ENCODE data around the gene FETUB. TPM values are rescaled to one million over a fixed set of nuclear protein-coding genes. Genes with fewer than 3 reads are reported as not detected.

FETUB gene
- total and polyA plus RNA-seq, 2 of the 4 experiments (the other 2 are of a cell fraction), result not detected

DNA sequence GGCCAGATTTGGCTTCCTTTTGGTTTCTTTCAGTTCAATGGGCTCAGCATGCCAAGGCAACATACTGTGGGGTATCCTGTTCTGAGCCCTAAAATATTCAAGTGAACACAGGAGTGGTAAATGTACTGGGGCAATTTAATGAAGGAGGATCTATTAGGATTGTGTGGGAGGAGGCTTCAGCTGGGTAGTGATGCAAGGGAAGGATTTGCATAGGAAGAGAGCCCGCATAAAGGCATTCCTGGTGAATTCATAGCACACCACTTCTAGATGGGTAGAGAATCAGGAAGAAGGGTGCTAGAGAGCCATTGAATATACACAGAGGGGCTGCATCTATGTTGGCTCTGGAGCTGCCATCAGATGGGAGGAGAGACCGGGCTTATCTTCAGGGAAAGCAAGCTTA, 56.3 kb downstream of the FETUB start:
- no peak overlapping the region for H2BK20ac ChIP-seq (ENCODE audit: low read depth, low read length)
- H3K14ac ChIP-seq (replicated peaks; ENCODE audit: low read depth, low read length), result no peak overlapping the region
- no peaks in the 10 kb centered on the region for H3K79me1 ChIP-seq (ENCODE audit: low read depth in 1 of 2, low read length in 2 of 2)
- BruUV-seq (replicated peaks), result no TSS peak
- no peak overlapping the region for H4K5ac ChIP-seq (ENCODE audit: low read depth, low read length)
- H4K91ac ChIP-seq (ENCODE audit: insufficient read depth, low read depth, low read length), result no peak overlapping the region
- H2AFZ ChIP-seq (replicated peaks; ENCODE audit: low read length, poor library complexity), result no peak overlapping the region
- H3K4me3 ChIP-seq (ENCODE audit: insufficient read depth, low read depth, low read length), result no peak overlapping the region
- H3K18ac ChIP-seq (ENCODE audit: low read depth, low read length), result no peak overlapping the region
- no peak overlapping the region for H2AK5ac ChIP-seq (ENCODE audit: low read depth, low read length)
- peaks cover 13% of the 10 kb centered on the region for H3K27me3 ChIP-seq (ENCODE audit: control insufficient read depth, insufficient read depth, low read length)
- no peak overlapping the region for H3K9ac ChIP-seq (ENCODE audit: low read depth, low read length)
- intact Hi-C loops (cut with micrococcal nuclease), result no loop called here
- DNase-seq (no peak), ATAC-seq (ENCODE audit: low read depth) (no peak)
- CTCF ChIA-PET, result no interaction called here
- POLR2A ChIA-PET (ENCODE audit: unreplicated experiment), result no interaction called here
- H3K36me3 ChIP-seq (ENCODE audit: control insufficient read depth, insufficient read depth, low read length), result no peaks in the 10 kb centered on the region
- in situ Hi-C loops (cut with MboI; ENCODE audit: low sequenced_read_pairs), result no loop called here
- no peak overlapping the region for H4K8ac ChIP-seq (ENCODE audit: low read depth in 2 of 2, low read length in 2 of 2)
- H3K27ac ChIP-seq (ENCODE audit: insufficient read depth, low read length), result no peak overlapping the region
- H2BK5ac ChIP-seq (ENCODE audit: low read depth, low read length, poor library complexity, severe bottlenecking), result no peak overlapping the region
- no peak overlapping the region for H3K4ac ChIP-seq (ENCODE audit: low read depth, low read length)
- no peaks in the 10 kb centered on the region for H3K4me1 ChIP-seq (ENCODE audit: control insufficient read depth, insufficient read depth, low read length)
- H4K20me1 ChIP-seq (ENCODE audit: insufficient read depth, low read length), result no peaks in the 10 kb centered on the region
- WGBS, 2 experiments (ENCODE audit: extremely low coverage in 2 of 2, insufficient read length in 1 of 2), result no CpG with 5 or more reads among the region's 2 CpGs
- dilution Hi-C loops (cut with HindIII; ENCODE audit: low sequenced_read_pairs, unreplicated experiment), result no loop called here
- H3K4me2 ChIP-seq (ENCODE audit: low read depth, low read length), result no peak overlapping the region
- H2AK9ac ChIP-seq (replicated peaks; ENCODE audit: low read depth, low read length, poor library complexity), result no peak overlapping the region
- H3K9me3 ChIP-seq (ENCODE audit: control insufficient read depth, insufficient read depth, low read length), result no peaks in the 10 kb centered on the region
- H2BK120ac ChIP-seq (ENCODE audit: low read depth, low read length), result no peak overlapping the region
- H3K9me1 ChIP-seq (ENCODE audit: insufficient read depth, low read length), result no peaks in the 10 kb centered on the region
- TF ChIP-seq RCOR1 (IDR thresholded peaks at IDR 0.05; ENCODE audit: insufficient replicate concordance, low read length) (no peak), NFE2L2 (IDR thresholded peaks at IDR 0.05; ENCODE audit: low read depth, low read length) (no peak)
- H3K23ac ChIP-seq (ENCODE audit: low read depth, low read length), result no peak overlapping the region
- H3K56ac ChIP-seq (ENCODE audit: extremely low read depth, insufficient read depth, low read length), result no peak overlapping the region
- H2BK15ac ChIP-seq (ENCODE audit: low read depth, low read length), result no peak overlapping the region

Measured in IMR-90 (cell line).